Measurements from ENCODE around the gene KDM4F.
"Not testable (repeated sequence)": the region's sequence is repeated elsewhere in the genome, so short reads cannot be mapped to it uniquely, and the experiment has no call there.

KDM4F gene

GRCh38 chr11:95049122-95049521, at the start of gene KDM4F:
TSS of gene KDM4F (plus strand) at chr11:95049422.
- not testable (repeated sequence) for DNase-seq

GRCh38 chr11:95003716-95004115, 45.5 kb upstream of the KDM4F start:
- DNase-seq: no peak

GRCh38 chr11:95005642-95006041, 43.6 kb upstream of the KDM4F start:
- DNase-seq: no peak

DNA sequence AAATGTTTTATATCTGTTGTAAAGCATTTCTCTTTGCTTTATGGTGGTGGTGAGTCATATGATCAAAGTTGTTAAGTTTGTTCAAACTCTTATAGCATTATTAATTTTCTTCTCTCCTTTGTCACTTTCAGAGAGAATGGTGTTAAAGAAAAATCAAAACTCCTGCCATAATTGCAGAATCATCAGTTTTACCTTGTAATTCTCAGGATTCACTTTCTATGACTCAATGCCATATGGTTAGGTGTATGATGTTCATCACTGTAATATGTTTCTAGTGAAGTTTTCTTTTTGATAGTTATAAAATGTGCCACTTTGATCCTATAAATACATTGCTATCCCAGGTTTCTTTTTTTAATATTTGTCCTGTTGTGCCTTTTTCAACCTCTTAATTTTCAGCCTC, 37.8 kb upstream of the KDM4F start:
- no peak for DNase-seq

GRCh38 chr11:95014184-95014821, 34.9 kb upstream of the KDM4F start:
- DNase-seq: no peak

DNA sequence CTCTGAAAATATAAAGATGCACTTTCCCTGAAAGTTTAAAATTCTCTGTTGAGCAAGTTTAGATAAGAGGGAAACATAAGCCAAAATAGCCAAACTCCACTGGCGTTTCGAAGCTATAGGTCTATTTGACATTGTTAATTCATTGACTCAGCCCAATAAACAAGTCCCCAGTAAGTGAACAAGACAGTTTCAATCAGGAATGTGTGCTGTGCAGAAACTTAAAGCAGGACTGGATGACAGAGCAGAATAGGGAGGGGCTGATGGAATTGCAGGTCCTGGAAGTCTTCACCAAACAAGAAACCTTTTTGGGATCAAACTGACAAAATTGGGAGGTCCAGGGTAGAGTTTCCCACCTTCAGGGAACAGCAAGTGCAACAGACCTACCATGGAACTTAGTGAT, 33.1 kb upstream of the KDM4F start:
- no peak for DNase-seq

DNA sequence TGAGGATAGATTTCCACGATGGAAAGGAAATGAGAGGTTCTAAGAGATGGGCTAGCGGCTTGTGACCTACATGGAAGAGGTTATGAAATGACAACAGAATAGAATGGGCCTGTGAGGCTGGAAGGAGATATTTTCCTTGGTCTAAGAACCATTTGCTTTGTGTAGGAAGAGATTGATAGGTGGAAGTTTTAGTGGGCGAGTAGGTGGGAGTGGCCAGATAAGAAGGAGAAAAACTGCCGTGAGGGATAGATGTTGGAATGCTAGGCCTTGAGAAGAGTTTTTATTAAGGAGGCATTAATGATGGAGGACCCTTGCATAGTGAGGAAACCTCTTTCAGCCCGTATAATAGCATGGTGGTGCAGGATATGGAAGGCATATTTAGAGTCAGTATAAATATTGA, 27.8 kb upstream of the KDM4F start:
- DNase-seq: not testable (repeated sequence)

DNA sequence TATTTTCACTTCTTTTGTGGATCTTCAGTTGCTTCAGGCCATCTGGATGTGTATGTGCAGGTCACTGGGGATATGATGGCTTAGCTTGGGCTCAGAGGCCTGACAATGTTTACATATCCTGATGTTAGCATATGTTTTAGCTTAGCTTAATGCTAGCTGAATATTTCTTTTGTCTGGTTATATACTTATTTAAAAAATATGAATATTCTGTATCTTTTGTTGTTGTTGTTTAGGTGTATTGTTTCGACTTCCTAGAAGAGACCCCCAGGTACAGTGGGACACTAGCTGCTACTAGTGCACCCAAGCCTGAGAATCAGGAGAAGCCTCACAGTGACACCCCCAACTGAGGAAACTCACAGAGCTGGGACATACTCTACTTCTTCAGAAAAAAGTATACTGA, 24.3 kb upstream of the KDM4F start, which contains the start of gene KDM4E:
Gene KDM4E, plus strand, starts transcription at position 301 of the 400 bp plus-strand sequence. CDS start 300 bp downstream, outside the sequence.
- no peak for DNase-seq

- DNase-seq: not testable (repeated sequence)
Observed at GRCh38 chr11:95025594-95025993, 23.6 kb upstream of the KDM4F start.

DNA sequence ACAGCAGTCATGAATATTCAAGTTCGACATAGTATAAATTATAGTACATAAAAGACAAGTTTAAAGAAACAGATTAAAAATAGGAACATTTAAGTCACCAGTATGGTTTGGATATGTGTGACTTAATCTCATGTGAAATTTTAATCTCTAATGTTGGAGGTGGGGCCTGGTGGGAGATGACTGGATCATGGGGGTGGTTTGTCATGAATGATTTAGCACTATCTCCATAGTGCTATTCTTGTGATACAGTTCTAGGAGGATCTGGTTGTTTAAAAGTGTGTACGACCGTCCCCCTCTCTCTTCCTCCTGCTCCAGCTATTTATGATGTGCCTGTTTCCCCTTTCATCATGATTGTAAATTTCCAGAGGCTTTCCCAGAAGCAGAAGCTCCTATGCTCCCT, 20.9 kb upstream of the KDM4F start:
- DNase-seq: no peak

- no peak for DNase-seq
Observed at GRCh38 chr11:95033051-95033450, 16.2 kb upstream of the KDM4F start.

DNA sequence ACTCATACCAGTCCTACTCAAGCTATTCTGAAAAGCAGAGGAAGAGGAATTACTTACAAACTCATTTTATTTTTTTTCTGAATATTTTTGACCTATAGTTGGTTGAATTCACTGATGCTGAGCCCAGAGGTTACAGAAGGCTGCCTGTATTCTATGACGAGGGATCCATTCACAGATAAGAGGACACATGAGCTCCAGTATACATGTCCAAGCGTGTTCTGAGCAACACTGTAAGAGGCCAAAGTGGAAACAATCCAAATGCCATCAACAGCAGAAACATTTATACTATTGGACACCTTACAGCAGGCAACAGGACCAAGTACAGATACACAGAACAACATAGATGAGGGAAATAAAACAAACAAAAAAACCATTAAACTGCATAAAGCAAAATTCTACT, 13.9 kb upstream of the KDM4F start:
- DNase-seq: no peak

- DNase-seq: not testable (repeated sequence)
Observed at GRCh38 chr11:95037356-95038035, 11.7 kb upstream of the KDM4F start.

GRCh38 chr11:95042239-95042638, 7.0 kb upstream of the KDM4F start:
- no peak for DNase-seq

DNA sequence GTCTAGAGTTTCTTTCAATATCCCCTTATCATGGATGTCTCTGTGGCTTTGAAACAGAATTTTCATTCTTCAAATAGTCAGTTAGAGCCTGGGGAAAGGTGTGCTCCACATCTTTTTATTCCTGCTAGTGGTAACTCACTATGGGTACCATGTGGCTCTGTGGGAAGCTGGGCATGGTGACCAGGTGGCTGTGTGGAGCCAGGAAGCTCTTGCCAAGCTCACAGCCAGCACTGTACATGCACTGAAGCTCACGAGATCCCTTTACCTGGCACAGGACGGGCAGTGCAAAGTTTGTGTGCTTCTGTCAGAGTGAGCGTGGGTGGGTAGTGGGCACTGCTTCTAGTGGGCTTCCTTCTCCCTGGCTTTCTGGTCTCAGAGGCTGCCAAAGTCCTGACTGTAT, 6.3 kb upstream of the KDM4F start:
- no peak for DNase-seq

DNA sequence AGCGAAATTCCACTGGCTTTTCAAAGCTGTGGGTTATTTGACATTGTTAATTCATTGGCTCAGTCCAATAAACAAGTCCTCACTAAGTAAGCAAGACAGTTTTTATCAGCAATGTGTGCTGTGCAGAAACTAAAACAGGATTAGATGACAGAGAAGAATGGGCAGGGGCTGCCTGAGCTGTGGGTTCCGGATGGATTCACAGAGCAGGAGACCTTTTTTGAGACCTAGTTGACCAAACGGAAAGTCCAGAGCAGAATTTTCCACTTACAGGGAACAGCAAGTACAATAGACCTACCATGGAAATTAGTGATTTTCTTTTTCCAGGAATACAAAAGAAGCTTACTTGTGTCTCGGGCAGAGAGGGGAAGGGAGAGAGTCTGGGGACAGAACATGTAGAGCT, 5.2 kb upstream of the KDM4F start:
- DNase-seq: no peak

DNA sequence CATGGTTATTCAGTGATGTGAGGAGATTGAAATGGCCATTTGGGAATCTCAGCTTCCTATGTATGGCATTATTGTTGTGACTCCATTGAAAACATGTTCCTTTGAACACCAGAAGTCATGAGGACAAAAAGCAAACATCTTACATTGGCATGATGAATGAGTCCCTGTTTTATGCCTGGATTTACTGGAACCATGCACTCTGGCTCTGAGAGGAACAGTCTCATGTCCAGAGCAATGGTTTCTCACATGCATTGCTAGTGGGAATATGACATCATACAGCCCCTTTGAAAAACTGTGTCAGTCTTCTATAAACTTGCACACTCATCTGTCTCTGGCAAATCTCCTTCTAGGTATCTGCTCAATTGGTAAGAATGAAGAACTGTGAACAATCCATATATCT, 3.4 kb upstream of the KDM4F start:
- no peak for DNase-seq

- no peak for DNase-seq
Observed at GRCh38 chr11:95050595-95051202, 1.5 kb downstream of the KDM4F start.

DNA sequence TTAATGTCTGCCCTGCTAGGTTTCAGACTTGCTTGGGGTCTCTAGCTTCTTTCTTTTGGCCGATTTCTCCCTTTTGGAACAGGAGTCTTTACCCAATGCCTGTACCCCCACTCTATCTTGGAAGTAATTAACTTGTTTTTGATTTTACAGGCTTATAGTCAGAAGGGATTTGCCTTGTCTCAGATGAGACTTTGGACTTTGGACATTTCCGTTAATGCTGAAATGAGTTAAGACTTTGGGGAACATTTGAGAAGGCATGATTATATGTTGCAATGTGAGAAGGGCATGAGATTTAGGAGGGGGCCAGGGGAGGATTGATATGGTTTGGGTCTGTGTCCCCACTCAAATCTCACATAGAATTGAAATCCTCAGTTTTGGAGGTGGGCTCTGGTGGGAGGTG, 5.1 kb downstream of the KDM4F start:
- DNase-seq: no peak

GRCh38 chr11:95055283-95055897, 6.2 kb downstream of the KDM4F start:
- no peak for DNase-seq

- DNase-seq: no peak
Observed at GRCh38 chr11:95057959-95058358, 8.7 kb downstream of the KDM4F start.

GRCh38 chr11:95058621-95059020, 9.4 kb downstream of the KDM4F start:
- peak; percentile 45 for DNase-seq

DNA sequence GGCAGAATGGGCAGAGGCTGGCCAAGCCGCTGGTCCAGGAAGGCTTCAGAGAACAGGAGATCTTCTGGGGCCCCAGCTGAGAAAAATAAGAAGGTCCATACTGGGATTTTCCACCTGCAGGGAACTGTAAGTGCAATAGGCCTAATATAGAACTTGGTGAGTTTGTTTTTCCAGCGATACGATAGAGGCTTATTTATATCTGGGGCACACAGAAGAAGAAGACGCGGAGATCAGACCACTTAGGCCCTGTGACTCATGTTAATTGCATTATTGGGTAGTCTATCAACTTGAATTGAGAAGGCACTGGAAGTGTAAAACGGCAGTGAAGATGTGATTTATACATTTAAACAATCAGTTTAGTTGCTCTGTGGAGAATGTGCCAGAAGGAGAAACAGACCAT, 9.8 kb downstream of the KDM4F start:
- DNase-seq: no peak

DNA sequence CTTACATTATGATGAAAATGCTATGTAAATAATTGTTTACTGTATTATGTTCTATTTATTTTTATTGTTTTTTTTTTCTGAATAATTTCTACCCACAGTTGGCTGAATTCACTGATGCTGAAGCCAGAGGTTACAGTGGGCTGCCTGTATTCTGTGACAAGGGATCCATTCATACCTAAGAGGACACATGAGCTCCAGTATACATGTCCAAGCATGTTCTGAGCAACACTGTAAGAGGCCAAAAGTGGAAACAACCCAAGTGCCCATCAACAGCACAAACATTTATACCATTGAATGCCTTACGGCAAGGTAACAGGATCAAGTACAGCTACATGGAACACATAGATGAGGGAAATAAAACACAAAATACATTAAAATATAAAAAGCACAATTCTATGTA, 16.1 kb downstream of the KDM4F start:
- DNase-seq: no peak
